Thyroid gland (tissue), 4 donors: ENCODE results near the gene KAT7.

Experiments
- CTCF ChIP-seq, 6 experiments: fragments of 200-600 bp in 3 of 6; fragments of 450-650 bp in 3 of 6; sonication (generic) in 3 of 6; IDR thresholded peaks; one replicate each; pipeline ENCODE4 v1.5.1; 2016 to 2019; ENCODE audit warnings: antibody characterized with exemption in 6 of 6, mild to moderate bottlenecking in 2 of 6, inconsistent platforms in 1 of 6, moderate library complexity in 1 of 6
- POLR2A ChIP-seq, 2 donors: fragments of 450-650 bp; IDR thresholded peaks; one replicate each; pipeline ENCODE4 v1.6.1; 2017; ENCODE audit warnings: antibody characterized with exemption in 2 of 2, mild to moderate bottlenecking in 2 of 2, moderate library complexity in 1 of 2

DNA sequence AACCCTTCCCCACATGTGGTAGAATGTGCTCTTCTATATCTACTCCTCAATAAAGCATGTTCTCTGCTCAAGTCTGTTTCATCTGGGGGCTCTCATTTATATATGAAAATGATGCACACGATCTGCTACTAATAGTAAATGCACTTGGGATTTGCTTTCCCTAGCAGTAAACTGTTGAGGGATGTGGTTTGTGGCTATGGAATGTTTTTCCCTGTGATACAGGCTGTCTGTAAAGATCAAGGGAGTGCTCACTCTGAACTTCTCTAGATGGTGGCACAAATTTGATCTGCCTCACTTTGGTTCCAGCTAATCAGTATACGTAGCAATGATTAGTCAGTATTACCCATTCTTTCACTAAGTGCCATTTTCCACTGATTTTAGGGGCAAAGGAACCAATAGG, 40.5 kb downstream of the KAT7 start:
- TF ChIP-seq CTCF (IDR thresholded peaks at IDR 0.05) (no peak), POLR2A (IDR thresholded peaks at IDR 0.05) (no peak)
